Measurements from ENCODE around the gene KIRREL3. TPM values are rescaled to one million over a fixed set of nuclear protein-coding genes. Genes with fewer than 3 reads are reported as not detected.

KIRREL3 gene
- total RNA-seq, 1 donor from 2014 or later = 0.26 TPM

GRCh38 chr11:126973051-126973450 lies 27.5 kb downstream of the KIRREL3 start:
- peaks cover under 1% of the 10 kb centered on the region for H3K4me1 Mint-ChIP-seq (ENCODE audit: low read depth)
- peaks cover 4% of the 10 kb centered on the region for H3K9me3 Mint-ChIP-seq (ENCODE audit: low read depth)
- no peak for DNase-seq (ENCODE audit: low spot score, unreplicated experiment)
- TF ChIP-seq CTCF (IDR thresholded peaks at IDR 0.05; ENCODE audit: unreplicated experiment) = no peak
- no peak overlapping the region for H3K27ac Mint-ChIP-seq
- H3K27me3 Mint-ChIP-seq = peaks cover 66% of the 10 kb centered on the region
- H3K36me3 Mint-ChIP-seq (ENCODE audit: insufficient read depth) = no peaks in the 10 kb centered on the region
- no peak overlapping the region for H3K4me3 Mint-ChIP-seq (ENCODE audit: low read depth)

GRCh38 chr11:126971305-126971704 lies 29.3 kb downstream of the KIRREL3 start:
- Mint-ChIP-seq H3K27me3 (peaks cover 63% of the 10 kb centered on the region), H3K4me1 (ENCODE audit: low read depth) (peaks cover 8% of the 10 kb centered on the region), H3K9me3 (ENCODE audit: low read depth) (peaks cover 4% of the 10 kb centered on the region), H3K36me3 (ENCODE audit: insufficient read depth) (no peaks in the 10 kb centered on the region), H3K4me3 (ENCODE audit: low read depth) (no peak overlapping the region), H3K27ac (no peak overlapping the region)
- TF ChIP-seq CTCF (IDR thresholded peaks at IDR 0.05; ENCODE audit: unreplicated experiment) = no peak
- no peak for DNase-seq (ENCODE audit: low spot score, unreplicated experiment)

- peak; percentile 59 for TF ChIP-seq CTCF (IDR thresholded peaks at IDR 0.05; ENCODE audit: unreplicated experiment)
- Mint-ChIP-seq H3K27ac (no peak overlapping the region), H3K9me3 (ENCODE audit: low read depth) (peaks cover 4% of the 10 kb centered on the region), H3K36me3 (ENCODE audit: insufficient read depth) (no peaks in the 10 kb centered on the region), H3K4me1 (ENCODE audit: low read depth) (peaks cover 10% of the 10 kb centered on the region), H3K27me3 (peaks cover 61% of the 10 kb centered on the region), H3K4me3 (ENCODE audit: low read depth) (no peak overlapping the region)
- no peak for DNase-seq (ENCODE audit: low spot score, unreplicated experiment)
These were observed 30.6 kb downstream of the KIRREL3 start for GRCh38 chr11:126969865-126970479.

- peak; percentile 12 for TF ChIP-seq CTCF (IDR thresholded peaks at IDR 0.05; ENCODE audit: unreplicated experiment)
- peaks cover 4% of the 10 kb centered on the region for H3K9me3 Mint-ChIP-seq (ENCODE audit: low read depth)
- H3K4me1 Mint-ChIP-seq (ENCODE audit: low read depth) = peaks cover 21% of the 10 kb centered on the region
- H3K27ac Mint-ChIP-seq = no peak overlapping the region
- no peak for DNase-seq (ENCODE audit: low spot score, unreplicated experiment)
- H3K4me3 Mint-ChIP-seq (ENCODE audit: low read depth) = no peak overlapping the region
- H3K36me3 Mint-ChIP-seq (ENCODE audit: insufficient read depth) = no peaks in the 10 kb centered on the region
- peaks cover 60% of the 10 kb centered on the region for H3K27me3 Mint-ChIP-seq
These were observed 31.7 kb downstream of the KIRREL3 start for GRCh38 chr11:126968915-126969314.

- H3K4me3 Mint-ChIP-seq (ENCODE audit: low read depth) = no peak overlapping the region
- H3K27me3 Mint-ChIP-seq = peaks cover 66% of the 10 kb centered on the region
These were observed 35.2 kb downstream of the KIRREL3 start for GRCh38 chr11:126965331-126965730.

More at GRCh38 chr11:126965331-126965730, 35.2 kb downstream of the KIRREL3 start:
- DNase-seq (ENCODE audit: low spot score, unreplicated experiment) = no peak
- Mint-ChIP-seq H3K9me3 (ENCODE audit: low read depth) (peaks cover 7% of the 10 kb centered on the region), H3K36me3 (ENCODE audit: insufficient read depth) (no peaks in the 10 kb centered on the region), H3K27ac (no peak overlapping the region), H3K4me1 (ENCODE audit: low read depth) (peaks cover 31% of the 10 kb centered on the region)
- TF ChIP-seq CTCF (IDR thresholded peaks at IDR 0.05; ENCODE audit: unreplicated experiment) = no peak

All from progenitor cell of endocrine pancreas (in vitro differentiated cells).